HFF-Myc (cell line): ENCODE data around the gene ACER3.
"Not testable (repeated sequence)": the region's sequence is repeated elsewhere in the genome, so short reads cannot be mapped to it uniquely, and the experiment has no call there.

Experiments
- DNase-seq: peaks from one replicate; pipeline ENCODE4 v3.0.0-alpha.2; 2011; ENCODE audit warnings: low read depth; ENCODE audit errors: extremely low read depth
- H3K4me3 ChIP-seq: replicated peaks from 2 replicates; pipeline ENCODE4 v1.5.1; 2011; ENCODE audit warnings: low read depth, mild to moderate bottlenecking, control low read depth, low read length
- TF ChIP-seq, protein P1 (sequence below): IDR thresholded peaks from 2 replicates; pipeline ENCODE4 v1.5.1; 2012; ENCODE audit warnings: mild to moderate bottlenecking, low read depth, low read length, control low read depth; ENCODE audit errors: missing control alignments

ACER3 gene

DNA sequence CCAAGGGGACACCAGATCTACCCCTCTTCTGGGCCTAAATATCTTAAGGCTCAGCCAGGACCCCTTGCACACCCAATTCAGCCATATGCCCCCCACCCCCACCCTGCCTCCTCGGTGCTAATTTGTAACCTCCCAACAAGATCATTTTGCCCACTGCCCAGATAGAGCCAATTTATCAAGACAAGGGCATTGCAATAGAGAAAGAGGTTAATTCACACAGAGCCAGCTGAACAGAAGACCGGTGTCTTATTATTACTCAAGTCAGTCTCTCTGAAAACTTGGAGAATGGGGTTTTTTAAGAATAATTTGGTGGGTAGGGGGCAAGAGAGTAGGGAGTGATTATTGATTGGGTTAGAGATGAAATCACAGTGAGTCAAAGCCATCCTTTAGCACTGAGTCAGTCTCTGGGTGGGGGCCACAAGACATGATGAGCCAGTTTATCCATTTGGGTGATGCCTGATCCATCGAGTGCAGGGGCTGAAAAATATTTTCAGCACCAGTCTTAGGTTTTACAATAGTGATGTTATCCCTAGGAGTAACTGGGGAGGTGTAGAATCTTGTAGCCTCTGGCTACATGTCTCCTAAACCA, 196.2 kb downstream of the ACER3 start:
- TF ChIP-seq, protein P1, sequence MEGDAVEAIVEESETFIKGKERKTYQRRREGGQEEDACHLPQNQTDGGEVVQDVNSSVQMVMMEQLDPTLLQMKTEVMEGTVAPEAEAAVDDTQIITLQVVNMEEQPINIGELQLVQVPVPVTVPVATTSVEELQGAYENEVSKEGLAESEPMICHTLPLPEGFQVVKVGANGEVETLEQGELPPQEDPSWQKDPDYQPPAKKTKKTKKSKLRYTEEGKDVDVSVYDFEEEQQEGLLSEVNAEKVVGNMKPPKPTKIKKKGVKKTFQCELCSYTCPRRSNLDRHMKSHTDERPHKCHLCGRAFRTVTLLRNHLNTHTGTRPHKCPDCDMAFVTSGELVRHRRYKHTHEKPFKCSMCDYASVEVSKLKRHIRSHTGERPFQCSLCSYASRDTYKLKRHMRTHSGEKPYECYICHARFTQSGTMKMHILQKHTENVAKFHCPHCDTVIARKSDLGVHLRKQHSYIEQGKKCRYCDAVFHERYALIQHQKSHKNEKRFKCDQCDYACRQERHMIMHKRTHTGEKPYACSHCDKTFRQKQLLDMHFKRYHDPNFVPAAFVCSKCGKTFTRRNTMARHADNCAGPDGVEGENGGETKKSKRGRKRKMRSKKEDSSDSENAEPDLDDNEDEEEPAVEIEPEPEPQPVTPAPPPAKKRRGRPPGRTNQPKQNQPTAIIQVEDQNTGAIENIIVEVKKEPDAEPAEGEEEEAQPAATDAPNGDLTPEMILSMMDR: no peak
- DNase-seq: no peak
- no peak overlapping the region for H3K4me3 ChIP-seq

GRCh38 chr11:77057938-77058474, 197.3 kb downstream of the ACER3 start:
- TF ChIP-seq, protein P1: no peak
- H3K4me3 ChIP-seq: no peak overlapping the region
- DNase-seq: no peak

DNA sequence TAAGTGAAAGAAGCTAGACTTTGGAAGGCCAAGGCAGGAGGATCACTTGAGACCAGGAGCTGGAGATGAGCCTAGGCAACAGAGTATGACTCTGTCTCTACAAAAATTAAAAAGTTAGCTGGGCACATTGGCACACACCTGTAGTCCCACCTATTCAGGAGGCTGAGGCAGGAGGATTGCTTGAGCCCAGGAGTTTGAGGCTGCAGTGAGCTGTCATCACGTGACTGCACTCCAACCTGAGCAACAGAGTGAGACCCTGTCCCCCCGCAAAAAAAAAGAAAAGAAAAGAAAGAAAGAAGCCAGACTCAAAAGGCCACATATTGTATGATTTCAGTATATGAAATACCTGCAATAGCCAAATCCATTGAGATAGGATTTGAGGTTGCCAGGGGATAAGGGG, 198.2 kb downstream of the ACER3 start:
- TF ChIP-seq, protein P1: no peak
- H3K4me3 ChIP-seq: no peak overlapping the region
- DNase-seq: no peak

GRCh38 chr11:77059806-77060205, 199.1 kb downstream of the ACER3 start:
- no peak for DNase-seq
- TF ChIP-seq, protein P1: no peak

DNA sequence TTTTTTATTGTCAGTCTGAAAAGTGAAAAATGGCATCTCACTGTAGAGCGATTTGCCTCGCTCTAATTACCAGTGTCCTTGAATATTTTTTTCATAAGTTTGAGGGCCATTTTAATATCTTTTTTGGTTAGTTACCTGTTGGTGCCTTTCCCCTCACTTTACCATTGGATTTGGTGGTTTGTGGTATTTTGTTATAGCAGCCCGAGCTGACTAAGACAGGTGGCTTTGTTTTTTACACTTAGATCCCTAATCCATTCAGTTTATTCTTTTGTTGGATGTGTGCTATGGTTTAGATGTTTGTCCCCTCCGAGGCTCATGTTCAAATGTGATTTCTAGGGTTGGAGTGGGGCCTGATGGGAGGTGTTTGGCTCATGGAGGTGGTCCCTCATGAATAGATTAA, 199.5 kb downstream of the ACER3 start:
- DNase-seq: no peak
- no peak overlapping the region for H3K4me3 ChIP-seq
- TF ChIP-seq, protein P1: no peak

More at GRCh38 chr11:77059806-77060205, 199.1 kb downstream of the ACER3 start:
- no peak overlapping the region for H3K4me3 ChIP-seq

DNA sequence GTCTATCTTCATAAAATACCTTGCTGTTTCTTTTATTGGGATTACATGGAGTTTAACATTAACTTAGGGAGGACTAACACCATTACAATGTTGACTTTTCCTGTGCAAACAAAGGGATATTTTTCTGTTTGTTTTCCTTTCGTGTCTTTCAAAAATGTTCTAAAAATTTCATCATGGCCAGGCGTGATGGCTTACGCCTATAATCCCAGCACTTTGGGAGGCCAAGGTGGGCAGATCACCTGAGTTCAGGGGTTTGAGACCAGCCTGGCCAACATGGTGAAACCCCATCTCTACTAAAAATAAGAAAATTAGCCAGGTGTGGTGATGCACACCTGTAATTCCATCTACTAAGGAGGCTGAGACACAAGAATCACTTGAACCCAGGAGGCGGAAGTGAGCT, 200.5 kb downstream of the ACER3 start:
- DNase-seq, H3K4me3 ChIP-seq: not testable (repeated sequence)

- TF ChIP-seq, protein P1: no peak
- no peak overlapping the region for H3K4me3 ChIP-seq
- no peak for DNase-seq
These were observed 202.2 kb downstream of the ACER3 start for GRCh38 chr11:77062924-77063323.
